Neutrophil (primary cell): ENCODE data around the gene VSIG10.
"Not testable (repeated sequence)": the region's sequence is repeated elsewhere in the genome, so short reads cannot be mapped to it uniquely, and the experiment has no call there.

Experiments used
- H3K27ac ChIP-seq: fragments of 200-600 bp; sonication (generic); 2 replicates; pipeline ENCODE4 v1.5.1; 2016; ENCODE audit warnings: mild to moderate bottlenecking, moderate library complexity
- H3K27me3 ChIP-seq: fragments of 200-600 bp; sonication (generic); 2 replicates; pipeline ENCODE4 v1.6.0; 2016; ENCODE audit warnings: mild to moderate bottlenecking
- H3K36me3 ChIP-seq: fragments of 200-600 bp; sonication (generic); 2 replicates; pipeline ENCODE4 v1.5.1; 2017
- H3K4me1 ChIP-seq, 2 experiments: fragments of 200-600 bp in 1 of 2; sonication (generic) in 1 of 2; 1 replicate in 1 of 2; 2 replicates in 1 of 2; pipeline versions ENCODE4 v1.5.1 to v1.6.1; 2013 to 2016; ENCODE audit warnings: low read depth in 1 of 2, low read length in 1 of 2, mild to moderate bottlenecking in 1 of 2, moderate library complexity in 1 of 2; ENCODE audit not compliant: control insufficient read depth in 1 of 2, insufficient read depth in 1 of 2
- H3K4me3 ChIP-seq, 2 experiments: fragments of 200-600 bp in 1 of 2; sonication (generic) in 1 of 2; 1 replicate in 1 of 2; 2 replicates in 1 of 2; pipeline ENCODE4 v1.5.1; 2013 to 2016; ENCODE audit warnings: low read depth in 1 of 2, low read length in 1 of 2, mild to moderate bottlenecking in 1 of 2, moderate library complexity in 1 of 2
- H3K9me3 ChIP-seq: fragments of 200-600 bp; sonication (generic); 2 replicates; pipeline ENCODE4 v1.5.1; 2016
- CTCF ChIP-seq: fragments of 200-600 bp; sonication (generic); IDR thresholded peaks from 2 replicates; pipeline ENCODE4 v1.5.1; 2016; ENCODE audit warnings: antibody characterized with exemption

VSIG10 gene

DNA sequence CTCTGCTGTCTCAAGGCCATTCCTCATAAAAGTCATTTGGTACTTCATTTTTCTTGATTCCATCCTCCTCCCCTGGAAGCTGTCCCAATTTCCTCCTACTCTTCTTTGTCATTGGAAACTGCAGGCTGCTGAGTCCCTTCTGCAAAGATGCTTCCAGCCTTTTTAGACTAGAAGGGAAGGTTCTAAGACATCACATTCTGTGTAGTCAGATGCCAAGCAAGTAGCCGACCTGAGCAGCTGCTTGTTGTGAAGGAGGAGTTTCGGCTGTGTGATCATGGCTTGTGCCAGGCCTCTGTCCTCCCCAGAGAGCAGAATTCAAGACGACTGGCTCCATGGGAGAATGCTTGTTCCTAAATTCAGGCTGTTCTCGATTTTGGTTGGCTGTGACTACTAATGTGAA is 78.6 kb downstream of the VSIG10 start:
- Histone ChIP-seq H3K27me3 (no peaks in the 10 kb centered on the region), H3K9me3 (no peaks in the 10 kb centered on the region), H3K27ac (no peak overlapping the region), H3K4me1 (no peaks in the 10 kb centered on the region), H3K36me3 (peaks cover 74% of the 10 kb centered on the region), H3K4me3 (no peak overlapping the region)
- TF ChIP-seq CTCF, result no peak

- Histone ChIP-seq H3K9me3 (no peaks in the 10 kb centered on the region), H3K4me1 (no peaks in the 10 kb centered on the region), H3K4me3 (no peak overlapping the region), H3K36me3 (peaks cover 74% of the 10 kb centered on the region), H3K27ac (no peak overlapping the region), H3K27me3 (no peaks in the 10 kb centered on the region)
- TF ChIP-seq CTCF, result no peak
Measured at GRCh38 chr12:118023301-118023860, 80.4 kb downstream of the VSIG10 start.

- no peak overlapping the region for H3K27ac ChIP-seq
- no peaks in the 10 kb centered on the region for H3K4me1 ChIP-seq
- H3K27me3 ChIP-seq, result no peaks in the 10 kb centered on the region
- no peaks in the 10 kb centered on the region for H3K9me3 ChIP-seq
- no peak for TF ChIP-seq CTCF
- H3K4me3 ChIP-seq, result no peak overlapping the region
- peaks cover 67% of the 10 kb centered on the region for H3K36me3 ChIP-seq
Measured at GRCh38 chr12:118022728-118023109, 81.1 kb downstream of the VSIG10 start.

DNA sequence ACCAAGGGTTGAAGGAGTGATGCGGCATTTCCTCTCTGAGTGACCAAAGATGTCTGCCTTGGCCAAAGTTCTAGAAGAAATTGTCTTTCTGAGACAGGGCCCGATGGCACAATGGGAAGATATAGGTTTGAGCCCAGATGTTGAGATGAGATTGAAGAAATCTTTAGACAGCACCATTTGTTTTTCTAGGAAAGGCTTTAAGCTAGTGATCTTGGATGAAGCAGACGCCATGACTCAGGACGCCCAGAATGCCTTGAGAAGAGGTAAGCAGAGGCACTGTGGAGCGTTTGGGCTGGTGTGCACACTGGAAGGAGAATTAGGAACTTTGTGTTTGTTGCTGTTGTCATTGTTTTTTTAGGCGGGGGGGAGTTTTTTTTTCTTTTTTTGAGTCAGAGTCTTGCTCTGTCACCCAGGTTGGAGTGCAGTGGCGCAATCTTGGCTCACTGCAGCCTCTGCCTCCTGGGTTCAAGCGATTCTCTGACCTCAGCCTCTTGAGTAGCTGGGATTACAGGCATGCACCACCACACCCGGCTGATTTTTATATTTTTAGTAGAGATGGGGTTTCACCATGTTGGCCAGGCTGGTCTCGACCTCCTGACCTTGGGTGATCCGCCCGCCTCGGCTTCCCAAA is 81.6 kb downstream of the VSIG10 start:
- not testable (repeated sequence) for H3K4me1 ChIP-seq, H3K9me3 ChIP-seq, H3K27me3 ChIP-seq, H3K27ac ChIP-seq, H3K4me3 ChIP-seq
- H3K36me3 ChIP-seq, result peaks cover 62% of the 10 kb centered on the region

DNA sequence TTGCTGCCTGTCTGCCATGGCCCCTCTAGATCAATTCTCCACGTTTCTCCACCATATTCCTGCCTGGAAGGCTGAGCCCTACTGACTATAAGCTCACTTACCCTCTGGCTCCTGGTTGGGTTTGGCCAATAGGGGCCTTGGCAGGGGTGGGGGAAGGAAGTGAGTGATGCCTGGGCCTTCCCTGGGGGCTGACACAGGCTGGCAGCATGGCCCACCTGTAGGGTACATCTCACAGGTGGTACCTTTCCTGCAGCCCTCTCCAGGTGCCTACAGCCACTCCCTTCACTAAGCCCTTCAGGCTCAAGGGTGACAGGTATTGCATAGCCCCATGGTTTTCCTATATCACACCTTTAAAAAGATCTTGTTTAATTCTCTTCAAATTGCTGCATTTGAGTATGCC is 83.8 kb downstream of the VSIG10 start:
- H3K9me3 ChIP-seq, result no peaks in the 10 kb centered on the region
- no peak overlapping the region for H3K4me3 ChIP-seq
- H3K4me1 ChIP-seq, result peaks cover 11 to 14% of the 10 kb centered on the region in 2 experiments
- H3K27me3 ChIP-seq, result no peaks in the 10 kb centered on the region
- no peak overlapping the region for H3K27ac ChIP-seq
- peaks cover 40% of the 10 kb centered on the region for H3K36me3 ChIP-seq
- TF ChIP-seq CTCF, result no peak

DNA sequence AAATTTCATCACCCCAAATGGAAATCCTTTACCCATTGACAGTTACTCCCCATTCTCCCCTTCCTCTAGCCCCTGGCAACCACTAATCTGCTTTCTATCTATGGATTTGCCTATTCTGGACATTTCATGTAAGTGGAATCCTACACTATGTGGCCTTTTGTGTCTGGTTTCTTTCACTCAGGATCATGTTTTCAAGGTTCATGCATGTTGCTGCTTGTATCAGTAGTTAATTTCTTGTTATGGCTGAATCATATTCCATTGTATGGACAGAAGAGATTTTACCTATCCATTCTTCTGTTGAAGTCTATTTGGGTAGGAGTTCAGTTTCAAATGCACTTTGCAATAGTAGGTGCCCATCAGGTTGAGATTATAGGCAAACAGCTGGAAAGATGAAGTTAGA is 85.9 kb downstream of the VSIG10 start:
- Histone ChIP-seq H3K36me3 (peaks cover 25% of the 10 kb centered on the region), H3K27me3 (peaks cover 11% of the 10 kb centered on the region), H3K4me3 (no peak overlapping the region), H3K9me3 (no peaks in the 10 kb centered on the region), H3K4me1 (peaks cover 11 to 14% of the 10 kb centered on the region in 2 experiments), H3K27ac (no peak overlapping the region)
- TF ChIP-seq CTCF, result no peak
